HCT116 (cell line): ENCODE measurements around the gene ZBTB37.

Experiments
- EGR1 ChIP-seq: IDR thresholded peaks from 2 replicates; pipeline ENCODE4 v1.6.1; 2012; ENCODE audit warnings: low read depth
- EZH2phosphoT487 ChIP-seq: fragments of 200-600 bp; IDR thresholded peaks from 2 replicates; pipeline ENCODE4 v1.6.1; 2018; ENCODE audit warnings: antibody characterized with exemption, borderline replicate concordance
- JUND ChIP-seq: IDR thresholded peaks from 2 replicates; pipeline ENCODE4 v1.6.1; 2012
- POLR2A ChIP-seq: IDR thresholded peaks from 2 replicates; pipeline ENCODE4 v1.7.0; 2011; ENCODE audit warnings: borderline replicate concordance; ENCODE audit not compliant: insufficient read depth, insufficient read length; ENCODE audit errors: extremely low read depth
- POLR2AphosphoS5 ChIP-seq: IDR thresholded peaks from 2 replicates; pipeline ENCODE4 v1.6.1; 2011; ENCODE audit warnings: mild to moderate bottlenecking, low read depth, low read length, moderate library complexity
- RAD21 ChIP-seq: IDR thresholded peaks from 2 replicates; pipeline ENCODE4 v1.6.1; 2012; ENCODE audit warnings: low read depth, mild to moderate bottlenecking
- SIN3A ChIP-seq: IDR thresholded peaks from 2 replicates; pipeline ENCODE4 v1.6.1; 2012; ENCODE audit warnings: low read depth
- SRF ChIP-seq: IDR thresholded peaks from 2 replicates; pipeline ENCODE4 v1.6.1; 2012; ENCODE audit warnings: low read depth
- TCF7L2 ChIP-seq: IDR thresholded peaks from 2 replicates; pipeline ENCODE4 v1.7.0; 2011; ENCODE audit warnings: borderline replicate concordance, inconsistent platforms; ENCODE audit not compliant: insufficient read depth, insufficient read length; ENCODE audit errors: extremely low read depth
- YY1 ChIP-seq: IDR thresholded peaks from 2 replicates; pipeline ENCODE4 v1.6.1; 2011; ENCODE audit warnings: low read length, low read depth, moderate library complexity, mild to moderate bottlenecking; ENCODE audit not compliant: insufficient replicate concordance; ENCODE audit errors: extremely low read depth
- ZFX ChIP-seq: fragments of 450-650 bp; IDR thresholded peaks from 2 replicates; pipeline ENCODE4 v1.6.1; 2017
- TF ChIP-seq, protein P1 (sequence below), 3 experiments: fragments of 200-600 bp in 1 of 3; sonication (generic) in 1 of 3; IDR thresholded peaks in 2 of 3; conservative IDR thresholded peaks in 1 of 3; 2 replicates each; pipeline ENCODE4 v1.5.1; 2012 to 2017; ENCODE audit warnings: low read depth in 2 of 3, low read length in 2 of 3, antibody characterized with exemption in 1 of 3, borderline replicate concordance in 1 of 3, control low read depth in 1 of 3, mild to moderate bottlenecking in 1 of 3, mixed read lengths in 1 of 3, mixed run types in 1 of 3, moderate library complexity in 1 of 3; ENCODE audit not compliant: insufficient read depth in 1 of 3
- TF ChIP-seq, protein P2 (sequence below): IDR thresholded peaks from 2 replicates; pipeline ENCODE4 v1.6.1; 2012; ENCODE audit warnings: low read depth

DNA sequence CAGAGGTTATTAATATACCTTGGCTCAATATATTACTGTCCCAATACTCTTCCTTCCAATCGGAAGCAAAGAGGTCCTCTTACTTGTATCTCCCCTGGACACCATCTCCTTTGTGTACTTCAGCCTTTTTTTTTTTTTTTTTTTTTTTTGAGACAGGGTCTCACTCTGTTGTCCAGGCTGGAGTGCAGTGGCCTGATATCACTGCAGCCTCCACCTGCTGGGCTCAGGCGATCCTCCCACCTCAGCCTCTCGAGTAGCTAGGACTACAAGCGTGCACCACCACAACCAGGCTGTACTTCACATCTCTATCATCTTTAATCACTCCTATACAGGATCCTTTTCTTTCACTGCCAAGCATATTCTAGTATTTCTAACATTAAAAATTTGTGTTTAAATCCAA lies 46.5 kb upstream of the ZBTB37 start:
- TF ChIP-seq SIN3A (no peak), JUND (no peak), RAD21 (no peak), POLR2AphosphoS5 (no peak), POLR2A (no peak), TCF7L2 (no peak), YY1 (no peak), ZFX (no peak), EZH2phosphoT487 (no peak), SRF (no peak), EGR1 (no peak)
- TF ChIP-seq, protein P1, sequence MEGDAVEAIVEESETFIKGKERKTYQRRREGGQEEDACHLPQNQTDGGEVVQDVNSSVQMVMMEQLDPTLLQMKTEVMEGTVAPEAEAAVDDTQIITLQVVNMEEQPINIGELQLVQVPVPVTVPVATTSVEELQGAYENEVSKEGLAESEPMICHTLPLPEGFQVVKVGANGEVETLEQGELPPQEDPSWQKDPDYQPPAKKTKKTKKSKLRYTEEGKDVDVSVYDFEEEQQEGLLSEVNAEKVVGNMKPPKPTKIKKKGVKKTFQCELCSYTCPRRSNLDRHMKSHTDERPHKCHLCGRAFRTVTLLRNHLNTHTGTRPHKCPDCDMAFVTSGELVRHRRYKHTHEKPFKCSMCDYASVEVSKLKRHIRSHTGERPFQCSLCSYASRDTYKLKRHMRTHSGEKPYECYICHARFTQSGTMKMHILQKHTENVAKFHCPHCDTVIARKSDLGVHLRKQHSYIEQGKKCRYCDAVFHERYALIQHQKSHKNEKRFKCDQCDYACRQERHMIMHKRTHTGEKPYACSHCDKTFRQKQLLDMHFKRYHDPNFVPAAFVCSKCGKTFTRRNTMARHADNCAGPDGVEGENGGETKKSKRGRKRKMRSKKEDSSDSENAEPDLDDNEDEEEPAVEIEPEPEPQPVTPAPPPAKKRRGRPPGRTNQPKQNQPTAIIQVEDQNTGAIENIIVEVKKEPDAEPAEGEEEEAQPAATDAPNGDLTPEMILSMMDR (IDR thresholded peaks at IDR 0.05 in 2 of 3, conservative IDR thresholded peaks at IDR 0.05 in 1 of 3; ENCODE audit: borderline replicate concordance in 1 of 3, insufficient read depth in 1 of 3, low read depth in 2 of 3, low read length in 2 of 3), result no peak
- TF ChIP-seq, protein P2, sequence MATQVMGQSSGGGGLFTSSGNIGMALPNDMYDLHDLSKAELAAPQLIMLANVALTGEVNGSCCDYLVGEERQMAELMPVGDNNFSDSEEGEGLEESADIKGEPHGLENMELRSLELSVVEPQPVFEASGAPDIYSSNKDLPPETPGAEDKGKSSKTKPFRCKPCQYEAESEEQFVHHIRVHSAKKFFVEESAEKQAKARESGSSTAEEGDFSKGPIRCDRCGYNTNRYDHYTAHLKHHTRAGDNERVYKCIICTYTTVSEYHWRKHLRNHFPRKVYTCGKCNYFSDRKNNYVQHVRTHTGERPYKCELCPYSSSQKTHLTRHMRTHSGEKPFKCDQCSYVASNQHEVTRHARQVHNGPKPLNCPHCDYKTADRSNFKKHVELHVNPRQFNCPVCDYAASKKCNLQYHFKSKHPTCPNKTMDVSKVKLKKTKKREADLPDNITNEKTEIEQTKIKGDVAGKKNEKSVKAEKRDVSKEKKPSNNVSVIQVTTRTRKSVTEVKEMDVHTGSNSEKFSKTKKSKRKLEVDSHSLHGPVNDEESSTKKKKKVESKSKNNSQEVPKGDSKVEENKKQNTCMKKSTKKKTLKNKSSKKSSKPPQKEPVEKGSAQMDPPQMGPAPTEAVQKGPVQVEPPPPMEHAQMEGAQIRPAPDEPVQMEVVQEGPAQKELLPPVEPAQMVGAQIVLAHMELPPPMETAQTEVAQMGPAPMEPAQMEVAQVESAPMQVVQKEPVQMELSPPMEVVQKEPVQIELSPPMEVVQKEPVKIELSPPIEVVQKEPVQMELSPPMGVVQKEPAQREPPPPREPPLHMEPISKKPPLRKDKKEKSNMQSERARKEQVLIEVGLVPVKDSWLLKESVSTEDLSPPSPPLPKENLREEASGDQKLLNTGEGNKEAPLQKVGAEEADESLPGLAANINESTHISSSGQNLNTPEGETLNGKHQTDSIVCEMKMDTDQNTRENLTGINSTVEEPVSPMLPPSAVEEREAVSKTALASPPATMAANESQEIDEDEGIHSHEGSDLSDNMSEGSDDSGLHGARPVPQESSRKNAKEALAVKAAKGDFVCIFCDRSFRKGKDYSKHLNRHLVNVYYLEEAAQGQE, result no peak
